SK-N-SH treated with all-trans-retinoic acid at 6 μM for 48 hours (cell line): ENCODE measurements around the gene FBLN2.
"Not testable (repeated sequence)": the region's sequence is repeated elsewhere in the genome, so short reads cannot be mapped to it uniquely, and the experiment has no call there.

Source experiments
- ATAC-seq: fragments of 200-7000 bp; cut with Tn5 transposase; 3 replicates; pipeline ENCODE4 v1.9.1; 2020; ENCODE audit warnings: mild to moderate bottlenecking, moderate library complexity
- ARNTL ChIP-seq: fragments of 450-650 bp; formaldehyde crosslinking; IDR thresholded peaks from 2 replicates; pipeline ENCODE4 v1.5.0; 2020; ENCODE audit warnings: low read depth, mild to moderate bottlenecking, moderate library complexity, borderline replicate concordance
- BACH2 ChIP-seq: fragments of 250-450 bp; sonication (Bioruptor Pico); IDR thresholded peaks from 2 replicates; pipeline ENCODE4 v1.9.0; 2021; ENCODE audit warnings: mild to moderate bottlenecking, borderline replicate concordance
- CREB5 ChIP-seq: fragments of 250-450 bp; sonication (Bioruptor Pico); IDR thresholded peaks from 2 replicates; pipeline ENCODE4 v1.5.1; 2020; ENCODE audit warnings: low read depth, mild to moderate bottlenecking, moderate library complexity
- CSDC2 ChIP-seq: fragments of 250-450 bp; sonication (Bioruptor Pico); IDR thresholded peaks from 2 replicates; pipeline ENCODE4 v1.5.0; 2020; ENCODE audit warnings: mild to moderate bottlenecking, moderate library complexity
- ESRRG ChIP-seq: fragments of 250-450 bp; sonication (Bioruptor Pico); IDR thresholded peaks from 2 replicates; pipeline ENCODE4 v1.6.1; 2021; ENCODE audit warnings: mild to moderate bottlenecking
- GLIS3 ChIP-seq: fragments of 250-450 bp; sonication (Bioruptor Pico); IDR thresholded peaks from 2 replicates; pipeline ENCODE4 v1.5.0; 2020; ENCODE audit warnings: mild to moderate bottlenecking, moderate library complexity
- ISL1 ChIP-seq: fragments of 250-450 bp; sonication (Bioruptor Pico); IDR thresholded peaks from 2 replicates; pipeline ENCODE4 v2.1.2; 2022; ENCODE audit warnings: mild to moderate bottlenecking, moderate library complexity
- OSR1 ChIP-seq: fragments of 250-450 bp; sonication (Bioruptor Pico); IDR thresholded peaks from 2 replicates; pipeline ENCODE4 v1.8.0; 2022; ENCODE audit warnings: moderate library complexity, mild to moderate bottlenecking, inconsistent platforms
- POU6F1 ChIP-seq: fragments of 250-450 bp; sonication (Bioruptor Pico); IDR thresholded peaks from 2 replicates; pipeline ENCODE4 v1.8.0; 2021; ENCODE audit warnings: low read depth, mild to moderate bottlenecking, moderate library complexity, borderline replicate concordance
- PPARA ChIP-seq: fragments of 250-450 bp; sonication (Bioruptor Pico); IDR thresholded peaks from 2 replicates; pipeline ENCODE4 v1.5.0; 2020; ENCODE audit warnings: mild to moderate bottlenecking, borderline replicate concordance
- RARB ChIP-seq: fragments of 250-450 bp; sonication (Bioruptor Pico); IDR thresholded peaks from 2 replicates; pipeline ENCODE4 v1.8.0; 2021; ENCODE audit warnings: mild to moderate bottlenecking, moderate library complexity
- SNAI2 ChIP-seq: fragments of 250-450 bp; sonication (Bioruptor Pico); IDR thresholded peaks from 2 replicates; pipeline ENCODE4 v1.5.0; 2020; ENCODE audit warnings: mild to moderate bottlenecking, moderate library complexity
- TCF4 ChIP-seq: fragments of 250-450 bp; sonication (Bioruptor Pico); IDR thresholded peaks from 2 replicates; pipeline ENCODE4 v1.8.0; 2021; ENCODE audit warnings: mild to moderate bottlenecking, moderate library complexity, borderline replicate concordance
- TOX ChIP-seq: fragments of 250-450 bp; sonication (Bioruptor Pico); IDR thresholded peaks from 2 replicates; pipeline ENCODE4 v1.8.0; 2021; ENCODE audit warnings: mild to moderate bottlenecking, moderate library complexity, borderline replicate concordance
- ZC3H10 ChIP-seq: fragments of 250-450 bp; sonication (Bioruptor Pico); IDR thresholded peaks from 2 replicates; pipeline ENCODE4 v1.5.1; 2021; ENCODE audit warnings: mild to moderate bottlenecking, moderate library complexity
- ZFP3 ChIP-seq: fragments of 250-450 bp; sonication (Bioruptor Pico); IDR thresholded peaks from 2 replicates; pipeline ENCODE4 v1.5.0; 2020; ENCODE audit warnings: mild to moderate bottlenecking, moderate library complexity
- ZFP30 ChIP-seq: fragments of 450-650 bp; formaldehyde crosslinking; IDR thresholded peaks from 2 replicates; pipeline ENCODE4 v1.5.0; 2022; ENCODE audit warnings: mild to moderate bottlenecking, moderate library complexity
- ZNF565 ChIP-seq: fragments of 450-650 bp; formaldehyde crosslinking; conservative IDR thresholded peaks from 2 replicates; pipeline ENCODE4 v1.5.0; 2020; ENCODE audit warnings: low read depth, mild to moderate bottlenecking, moderate library complexity
- ZNF70 ChIP-seq: fragments of 450-650 bp; formaldehyde crosslinking; IDR thresholded peaks from 2 replicates; pipeline ENCODE4 v1.5.0; 2020; ENCODE audit warnings: mild to moderate bottlenecking, moderate library complexity
- ZNF8 ChIP-seq: fragments of 450-650 bp; formaldehyde crosslinking; IDR thresholded peaks from 2 replicates; pipeline ENCODE4 v1.5.0; 2020; ENCODE audit warnings: mild to moderate bottlenecking, moderate library complexity
- TF ChIP-seq, protein P1 (sequence below): fragments of 250-450 bp; sonication (Bioruptor Pico); IDR thresholded peaks from 2 replicates; pipeline ENCODE4 v1.8.0; 2020; ENCODE audit warnings: mild to moderate bottlenecking, moderate library complexity, borderline replicate concordance
- TF ChIP-seq, protein P2 (sequence below): fragments of 250-450 bp; sonication (Bioruptor Pico); IDR thresholded peaks from 2 replicates; pipeline ENCODE4 v1.5.0; 2020; ENCODE audit warnings: mild to moderate bottlenecking, moderate library complexity

The FBLN2 gene

DNA sequence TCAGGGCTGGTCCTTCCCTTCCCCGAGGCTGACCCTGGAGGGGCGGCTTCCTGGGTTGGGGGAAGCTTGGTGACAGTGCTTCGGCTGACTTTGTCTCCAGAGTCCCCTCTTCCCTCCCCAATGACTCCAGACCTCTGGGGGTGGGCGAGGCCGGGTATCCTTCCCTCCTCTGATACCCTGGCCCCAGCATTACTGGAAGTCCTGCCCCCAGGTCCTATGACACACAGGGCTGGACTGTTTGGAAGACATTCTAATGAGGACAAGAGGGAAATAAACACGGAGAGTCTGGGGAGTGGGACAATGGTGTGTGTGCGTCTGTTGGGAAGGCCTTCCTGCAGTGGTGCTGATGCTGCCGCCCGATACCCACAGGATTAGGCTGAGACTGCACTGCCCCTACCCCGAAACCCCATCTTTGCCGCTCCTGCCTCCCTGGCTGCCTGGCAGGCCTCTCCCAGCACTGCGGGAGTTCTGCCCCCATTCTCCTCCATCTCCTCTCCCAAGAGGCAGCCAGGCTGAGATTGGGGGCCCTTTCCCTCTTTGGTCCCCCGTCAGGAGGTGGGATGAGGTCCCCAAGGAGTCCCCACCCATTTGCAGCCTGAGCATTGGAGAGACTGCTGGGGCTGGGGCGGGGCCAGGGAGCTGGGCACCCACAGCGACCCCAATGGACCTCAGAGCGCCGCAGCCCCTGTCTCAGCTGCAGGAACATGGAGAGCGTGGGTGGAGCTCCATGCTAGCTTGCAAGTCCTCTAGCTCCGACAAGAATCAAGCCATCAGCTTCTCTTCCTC lies 29.7 kb upstream of the FBLN2 start:
- no peak for ATAC-seq
- no peak for TF ChIP-seq RARB (CRISPR knock-in tag)
- TF ChIP-seq ARNTL (CRISPR knock-in tag): no peak
- TF ChIP-seq ZC3H10 (CRISPR knock-in tag): no peak
- TF ChIP-seq ZNF8 (CRISPR knock-in tag): no peak
- TF ChIP-seq OSR1: no peak
- no peak for TF ChIP-seq GLIS3 (CRISPR knock-in tag)
- TF ChIP-seq CREB5 (CRISPR knock-in tag): no peak
- TF ChIP-seq SNAI2 (CRISPR knock-in tag): no peak
- TF ChIP-seq ISL1 (CRISPR knock-in tag): no peak
- no peak for TF ChIP-seq PPARA (CRISPR knock-in tag)
- TF ChIP-seq ZFP3 (CRISPR knock-in tag): no peak
- TF ChIP-seq ZNF70 (CRISPR knock-in tag): no peak
- no peak for TF ChIP-seq CSDC2 (CRISPR knock-in tag)
- no peak for TF ChIP-seq BACH2
- no peak for TF ChIP-seq TOX (CRISPR knock-in tag)
- TF ChIP-seq, protein P1, sequence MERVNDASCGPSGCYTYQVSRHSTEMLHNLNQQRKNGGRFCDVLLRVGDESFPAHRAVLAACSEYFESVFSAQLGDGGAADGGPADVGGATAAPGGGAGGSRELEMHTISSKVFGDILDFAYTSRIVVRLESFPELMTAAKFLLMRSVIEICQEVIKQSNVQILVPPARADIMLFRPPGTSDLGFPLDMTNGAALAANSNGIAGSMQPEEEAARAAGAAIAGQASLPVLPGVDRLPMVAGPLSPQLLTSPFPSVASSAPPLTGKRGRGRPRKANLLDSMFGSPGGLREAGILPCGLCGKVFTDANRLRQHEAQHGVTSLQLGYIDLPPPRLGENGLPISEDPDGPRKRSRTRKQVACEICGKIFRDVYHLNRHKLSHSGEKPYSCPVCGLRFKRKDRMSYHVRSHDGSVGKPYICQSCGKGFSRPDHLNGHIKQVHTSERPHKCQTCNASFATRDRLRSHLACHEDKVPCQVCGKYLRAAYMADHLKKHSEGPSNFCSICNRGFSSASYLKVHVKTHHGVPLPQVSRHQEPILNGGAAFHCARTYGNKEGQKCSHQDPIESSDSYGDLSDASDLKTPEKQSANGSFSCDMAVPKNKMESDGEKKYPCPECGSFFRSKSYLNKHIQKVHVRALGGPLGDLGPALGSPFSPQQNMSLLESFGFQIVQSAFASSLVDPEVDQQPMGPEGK (CRISPR knock-in tag): no peak
- TF ChIP-seq, all 23 proteins: peak for 0

DNA sequence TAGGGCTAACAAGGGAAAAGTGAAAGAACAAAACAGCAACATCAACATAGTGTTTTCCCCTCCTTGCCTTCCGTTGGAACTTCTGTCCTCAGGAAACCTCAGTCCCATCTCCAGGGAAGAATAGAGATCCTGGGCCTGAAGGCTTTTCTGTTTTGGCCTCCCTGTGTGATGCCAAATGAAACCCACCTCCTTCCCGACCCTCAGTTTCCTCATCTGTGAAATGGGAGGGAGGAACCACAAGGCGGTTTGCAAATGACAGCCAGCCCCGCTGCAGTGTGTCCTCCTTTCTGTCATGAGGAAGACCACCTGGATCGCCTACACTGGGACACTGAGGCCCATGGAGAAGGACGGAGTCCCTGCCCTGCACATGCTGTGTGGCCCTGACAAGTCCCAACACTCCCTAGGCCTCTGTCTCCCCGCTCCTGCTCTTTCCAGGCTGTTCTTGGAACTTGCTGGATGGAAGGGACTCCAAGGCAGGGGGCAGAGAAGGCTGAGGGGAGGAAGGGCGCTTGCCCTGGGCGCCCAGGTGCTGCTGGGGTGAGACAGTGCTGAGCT lies 28.5 kb upstream of the FBLN2 start:
- TF ChIP-seq BACH2: no peak
- ATAC-seq: no peak

DNA sequence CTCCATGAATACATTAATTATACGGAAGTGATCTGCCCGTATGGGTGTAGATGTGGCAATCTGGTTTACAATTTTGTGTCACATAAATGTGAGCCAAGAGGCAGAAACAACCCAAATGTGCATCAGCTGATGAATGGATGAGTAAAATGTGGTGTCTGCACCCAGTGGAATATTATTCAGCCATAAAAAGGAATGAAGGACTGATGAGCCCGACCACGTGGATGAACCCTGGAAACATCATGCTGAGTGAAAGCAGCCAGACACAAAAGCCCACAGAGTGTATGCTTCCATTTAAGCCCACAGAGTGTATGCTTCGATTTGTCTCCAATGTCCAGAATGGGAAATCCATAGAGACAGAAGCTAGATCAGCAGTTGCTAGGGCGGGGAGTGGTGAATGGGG lies 27.6 kb upstream of the FBLN2 start:
- TF ChIP-seq ZFP30 (CRISPR knock-in tag) (no peak), SNAI2 (CRISPR knock-in tag) (no peak), ZNF8 (CRISPR knock-in tag) (no peak), GLIS3 (CRISPR knock-in tag) (no peak), CSDC2 (CRISPR knock-in tag) (no peak), TOX (CRISPR knock-in tag) (no peak), POU6F1 (no peak), ESRRG (CRISPR knock-in tag) (no peak), ARNTL (CRISPR knock-in tag) (no peak), ISL1 (CRISPR knock-in tag) (no peak), OSR1 (no peak), ZFP3 (CRISPR knock-in tag) (no peak), RARB (CRISPR knock-in tag) (no peak), CREB5 (CRISPR knock-in tag) (no peak), TCF4 (CRISPR knock-in tag) (no peak), ZNF565 (no peak)
- TF ChIP-seq, protein P2, sequence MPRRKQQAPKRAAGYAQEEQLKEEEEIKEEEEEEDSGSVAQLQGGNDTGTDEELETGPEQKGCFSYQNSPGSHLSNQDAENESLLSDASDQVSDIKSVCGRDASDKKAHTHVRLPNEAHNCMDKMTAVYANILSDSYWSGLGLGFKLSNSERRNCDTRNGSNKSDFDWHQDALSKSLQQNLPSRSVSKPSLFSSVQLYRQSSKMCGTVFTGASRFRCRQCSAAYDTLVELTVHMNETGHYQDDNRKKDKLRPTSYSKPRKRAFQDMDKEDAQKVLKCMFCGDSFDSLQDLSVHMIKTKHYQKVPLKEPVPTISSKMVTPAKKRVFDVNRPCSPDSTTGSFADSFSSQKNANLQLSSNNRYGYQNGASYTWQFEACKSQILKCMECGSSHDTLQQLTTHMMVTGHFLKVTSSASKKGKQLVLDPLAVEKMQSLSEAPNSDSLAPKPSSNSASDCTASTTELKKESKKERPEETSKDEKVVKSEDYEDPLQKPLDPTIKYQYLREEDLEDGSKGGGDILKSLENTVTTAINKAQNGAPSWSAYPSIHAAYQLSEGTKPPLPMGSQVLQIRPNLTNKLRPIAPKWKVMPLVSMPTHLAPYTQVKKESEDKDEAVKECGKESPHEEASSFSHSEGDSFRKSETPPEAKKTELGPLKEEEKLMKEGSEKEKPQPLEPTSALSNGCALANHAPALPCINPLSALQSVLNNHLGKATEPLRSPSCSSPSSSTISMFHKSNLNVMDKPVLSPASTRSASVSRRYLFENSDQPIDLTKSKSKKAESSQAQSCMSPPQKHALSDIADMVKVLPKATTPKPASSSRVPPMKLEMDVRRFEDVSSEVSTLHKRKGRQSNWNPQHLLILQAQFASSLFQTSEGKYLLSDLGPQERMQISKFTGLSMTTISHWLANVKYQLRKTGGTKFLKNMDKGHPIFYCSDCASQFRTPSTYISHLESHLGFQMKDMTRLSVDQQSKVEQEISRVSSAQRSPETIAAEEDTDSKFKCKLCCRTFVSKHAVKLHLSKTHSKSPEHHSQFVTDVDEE (CRISPR knock-in tag): no peak
- TF ChIP-seq, protein P1 (CRISPR knock-in tag): no peak
- ATAC-seq: no peak

GRCh38 chr3:13521749-13522148 lies 27.2 kb upstream of the FBLN2 start:
- not testable (repeated sequence) for ATAC-seq
